Cardiac fibroblast (primary cell): ENCODE results near the gene CMPK1.
"Not testable (repeated sequence)": the region's sequence is repeated elsewhere in the genome, so short reads cannot be mapped to it uniquely, and the experiment has no call there.

Experiments used
- DNase-seq, 2 donors: peaks; one replicate each; pipeline versions ENCODE4 v3.0.0 to v3.0.0-alpha.2; 2010; ENCODE audit warnings: low read depth in 2 of 2
- H3K4me3 ChIP-seq, 2 donors: replicated peaks in 1 of 2; 1 replicate in 1 of 2; 2 replicates in 1 of 2; pipeline ENCODE4 v1.5.1; 2011; ENCODE audit warnings: low read depth in 2 of 2, low read length in 2 of 2, mild to moderate bottlenecking in 2 of 2, moderate library complexity in 1 of 2
- TF ChIP-seq, protein P1 (sequence below): IDR thresholded peaks from one replicate; pipeline ENCODE4 v1.5.1; 2011; ENCODE audit warnings: low read depth, mild to moderate bottlenecking, low read length, inconsistent platforms

Gene CMPK1

GRCh38 chr1:47313915-47314664 is 19.5 kb upstream of the CMPK1 start, which contains the start of gene STIL:
STIL (minus strand) TSS chr1:47314147; CDS start chr1:47310319, 3,828 bp downstream.
- TF ChIP-seq, protein P1, sequence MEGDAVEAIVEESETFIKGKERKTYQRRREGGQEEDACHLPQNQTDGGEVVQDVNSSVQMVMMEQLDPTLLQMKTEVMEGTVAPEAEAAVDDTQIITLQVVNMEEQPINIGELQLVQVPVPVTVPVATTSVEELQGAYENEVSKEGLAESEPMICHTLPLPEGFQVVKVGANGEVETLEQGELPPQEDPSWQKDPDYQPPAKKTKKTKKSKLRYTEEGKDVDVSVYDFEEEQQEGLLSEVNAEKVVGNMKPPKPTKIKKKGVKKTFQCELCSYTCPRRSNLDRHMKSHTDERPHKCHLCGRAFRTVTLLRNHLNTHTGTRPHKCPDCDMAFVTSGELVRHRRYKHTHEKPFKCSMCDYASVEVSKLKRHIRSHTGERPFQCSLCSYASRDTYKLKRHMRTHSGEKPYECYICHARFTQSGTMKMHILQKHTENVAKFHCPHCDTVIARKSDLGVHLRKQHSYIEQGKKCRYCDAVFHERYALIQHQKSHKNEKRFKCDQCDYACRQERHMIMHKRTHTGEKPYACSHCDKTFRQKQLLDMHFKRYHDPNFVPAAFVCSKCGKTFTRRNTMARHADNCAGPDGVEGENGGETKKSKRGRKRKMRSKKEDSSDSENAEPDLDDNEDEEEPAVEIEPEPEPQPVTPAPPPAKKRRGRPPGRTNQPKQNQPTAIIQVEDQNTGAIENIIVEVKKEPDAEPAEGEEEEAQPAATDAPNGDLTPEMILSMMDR: no peak
- H3K4me3 ChIP-seq: peak within 1 kb of the TSS; percentile 88 to 90
- peak; percentile 100 for DNase-seq

GRCh38 chr1:47317841-47318240 is 15.7 kb upstream of the CMPK1 start:
- TF ChIP-seq, protein P1: no peak
- no peak overlapping the region for H3K4me3 ChIP-seq
- DNase-seq: peak; percentile 15 to 74

DNA sequence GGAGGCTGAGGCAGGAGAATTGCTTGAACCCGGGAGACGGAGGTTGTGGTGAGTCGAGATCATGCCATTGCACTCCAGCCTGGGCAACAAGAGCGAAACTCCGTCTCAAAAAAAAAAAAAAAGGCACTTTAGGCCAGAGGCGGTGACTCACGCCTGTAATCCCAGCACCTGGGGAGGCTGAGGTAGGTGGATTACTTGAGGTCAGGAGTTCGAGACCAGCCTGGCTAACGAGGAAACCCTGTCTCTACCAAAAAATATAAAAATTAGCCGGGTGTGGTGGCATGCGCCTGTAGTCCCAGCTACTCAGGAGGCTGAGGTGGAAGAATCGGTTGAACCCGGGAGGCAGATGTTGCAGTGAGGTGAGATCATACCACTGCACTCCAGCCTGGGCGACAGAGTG is 13.6 kb upstream of the CMPK1 start:
- not testable (repeated sequence) for DNase-seq, H3K4me3 ChIP-seq

- TF ChIP-seq, protein P1: no peak
- DNase-seq: no peak
Observed at GRCh38 chr1:47323599-47324031, 10.0 kb upstream of the CMPK1 start.

GRCh38 chr1:47324682-47325081 is 8.9 kb upstream of the CMPK1 start:
- no peak overlapping the region for H3K4me3 ChIP-seq
- TF ChIP-seq, protein P1: no peak
- DNase-seq: no peak

More at GRCh38 chr1:47323599-47324031, 10.0 kb upstream of the CMPK1 start:
- H3K4me3 ChIP-seq: no peak overlapping the region

DNA sequence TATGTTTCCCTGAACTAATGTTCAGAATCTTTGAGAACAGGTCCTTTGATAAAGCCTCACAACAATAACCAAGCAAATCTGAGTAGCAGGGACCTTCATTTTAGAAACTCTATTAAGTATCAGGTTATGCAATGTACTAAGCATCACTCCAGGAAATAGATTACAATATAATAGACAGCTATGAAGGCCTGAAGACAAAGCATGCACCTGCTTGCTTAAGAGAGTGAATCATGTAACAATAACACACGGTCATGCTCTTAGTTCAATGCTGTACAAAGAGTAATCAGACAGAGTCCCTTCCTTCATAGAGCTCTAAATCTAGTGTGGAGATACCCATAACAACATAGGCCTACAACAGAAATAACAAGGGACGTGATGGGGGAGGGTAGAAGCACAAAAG is 8.1 kb upstream of the CMPK1 start:
- TF ChIP-seq, protein P1: no peak
- H3K4me3 ChIP-seq: no peak overlapping the region
- DNase-seq: peak in 1 of 2 donors; percentile 60

GRCh38 chr1:47326271-47326670 is 7.3 kb upstream of the CMPK1 start:
- DNase-seq: no peak
- TF ChIP-seq, protein P1: no peak
- no peak overlapping the region for H3K4me3 ChIP-seq
